NB4 (cell line): Measurements from ENCODE around the gene MFSD6.
"Not testable (repeated sequence)": the region's sequence is repeated elsewhere in the genome, so short reads cannot be mapped to it uniquely, and the experiment has no call there.

Experiments used
- DNase-seq: peaks from one replicate; pipeline ENCODE4 v3.0.0; 2010; ENCODE audit warnings: low read depth
- H3K4me3 ChIP-seq: one replicate; pipeline ENCODE4 v1.5.1; 2011; ENCODE audit warnings: mild to moderate bottlenecking, low read depth, low read length, moderate library complexity
- CTCF ChIP-seq: IDR thresholded peaks from one replicate; pipeline ENCODE4 v1.5.1; 2012; ENCODE audit warnings: low read depth, low read length
- MAX ChIP-seq: IDR thresholded peaks from 2 replicates; pipeline ENCODE4 v1.6.1; 2011; ENCODE audit warnings: low read depth, low read length
- MYC ChIP-seq: IDR thresholded peaks from 2 replicates; pipeline ENCODE4 v1.6.1; 2011; ENCODE audit warnings: low read depth, low read length
- POLR2A ChIP-seq: IDR thresholded peaks from 2 replicates; pipeline ENCODE4 v1.6.1; 2011; ENCODE audit warnings: mild to moderate bottlenecking; ENCODE audit not compliant: insufficient read length; ENCODE audit errors: extremely low read depth

Gene MFSD6

GRCh38 chr2:190407662-190408537 is at the start of gene MFSD6:
Gene MFSD6, plus strand, starts transcription at chr2:190408355. Its CDS starts 27,675 bp downstream, at chr2:190436030.
- TF ChIP-seq POLR2A, result no peak
- TF ChIP-seq MYC, result no peak
- no peak for TF ChIP-seq CTCF
- TF ChIP-seq MAX, result no peak
- DNase-seq, result peak; percentile 44
- H3K4me3 ChIP-seq, result peak within 1 kb of the TSS; percentile 50

- DNase-seq, result not testable (repeated sequence)
These were observed 49.3 kb upstream of the MFSD6 start for GRCh38 chr2:190358655-190359448.

GRCh38 chr2:190360561-190360960 is 47.6 kb upstream of the MFSD6 start:
- no peak for DNase-seq
- TF ChIP-seq CTCF, result no peak
- H3K4me3 ChIP-seq, result no peak overlapping the region

More at GRCh38 chr2:190358655-190359448, 49.3 kb upstream of the MFSD6 start:
- H3K4me3 ChIP-seq, result not testable (repeated sequence)

- TF ChIP-seq MAX (no peak), CTCF (no peak)
- DNase-seq, result no peak
- H3K4me3 ChIP-seq, result no peak overlapping the region
These were observed 47.2 kb upstream of the MFSD6 start for GRCh38 chr2:190360965-190361364.

GRCh38 chr2:190361572-190361971 is 46.6 kb upstream of the MFSD6 start:
- TF ChIP-seq MAX, result no peak
- TF ChIP-seq POLR2A, result no peak
- no peak for TF ChIP-seq CTCF
- no peak for TF ChIP-seq MYC
- no peak for DNase-seq
- H3K4me3 ChIP-seq, result no peak overlapping the region

- TF ChIP-seq MAX (no peak), CTCF (no peak), MYC (no peak), POLR2A (no peak)
- no peak for DNase-seq
- no peak overlapping the region for H3K4me3 ChIP-seq
These were observed 45.3 kb upstream of the MFSD6 start for GRCh38 chr2:190362894-190363293.
